ENCODE measurements around the gene TMC7.

The TMC7 gene

DNA sequence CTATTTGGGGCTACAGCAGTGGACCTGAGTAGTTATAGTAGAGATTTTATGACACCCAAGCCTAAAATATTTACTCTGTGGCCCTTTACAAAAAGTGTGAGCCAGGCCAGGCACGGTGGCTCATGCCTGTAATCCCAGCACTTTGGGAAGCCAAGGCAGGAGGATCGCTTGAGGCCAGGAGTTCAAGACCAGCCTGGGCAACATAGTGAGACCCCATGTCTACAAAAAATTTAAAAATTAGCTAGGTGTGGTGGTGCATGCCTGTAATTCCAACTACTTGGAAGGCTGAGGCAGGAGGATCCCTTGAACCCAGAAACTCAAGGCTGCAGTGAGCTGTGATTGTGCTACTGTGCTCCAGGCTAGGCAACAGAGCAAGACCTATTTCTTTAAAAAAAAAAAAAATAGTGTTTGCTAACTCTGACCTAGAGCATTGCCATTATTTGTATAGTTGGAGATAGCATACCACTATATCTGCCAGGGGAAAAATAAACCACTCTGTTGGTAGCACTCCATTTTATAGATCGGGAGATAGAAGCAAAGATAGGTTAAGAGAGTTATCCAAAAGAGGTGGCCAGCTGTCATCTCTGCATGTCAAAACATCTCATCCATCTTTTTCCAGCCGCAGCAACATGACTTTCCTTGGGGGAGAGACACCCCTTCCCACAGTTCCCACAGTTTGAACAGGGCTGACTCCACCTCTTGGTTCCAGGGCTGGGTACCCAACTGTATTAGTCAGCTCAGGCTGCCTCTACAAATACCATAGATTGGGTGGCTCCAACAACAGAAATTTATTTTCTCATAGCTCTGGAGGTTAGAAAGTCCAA, 127.0 kb downstream of the TMC7 start:
- H3K36me3 ChIP-seq (ENCODE audit: insufficient read depth, insufficient read length, low read length) = peaks cover 13% of the 10 kb centered on the region
- TF ChIP-seq ZNF274 (IDR thresholded peaks at IDR 0.05; ENCODE audit: low read depth, low read length) (no peak), SUZ12 (IDR thresholded peaks at IDR 0.05; ENCODE audit: extremely low read depth, insufficient read depth, insufficient read length) (no peak)
- peaks cover 11% of the 10 kb centered on the region for H3K4me1 ChIP-seq (ENCODE audit: insufficient read depth, insufficient read length)
- no peak for DNase-seq (ENCODE audit: low read depth, low spot score)
- no peaks in the 10 kb centered on the region; the same call in 1 of the 2 replicates for H3K9me3 ChIP-seq (ENCODE audit: insufficient read depth, low read length)
- peaks cover 3% of the 10 kb centered on the region for H3K27me3 ChIP-seq (ENCODE audit: insufficient read depth, insufficient read length)
- H3K9ac ChIP-seq (ENCODE audit: insufficient read length, low read depth) = no peak overlapping the region
- no peak overlapping the region for H3K4me3 ChIP-seq (ENCODE audit: insufficient read length, low read depth)

- H3K27me3 ChIP-seq (ENCODE audit: insufficient read depth, insufficient read length) = peaks cover 3% of the 10 kb centered on the region
- no peak overlapping the region for H3K4me3 ChIP-seq (ENCODE audit: insufficient read length, low read depth)
- no peaks in the 10 kb centered on the region; the same call in 1 of the 2 replicates for H3K9me3 ChIP-seq (ENCODE audit: insufficient read depth, low read length)
- H3K36me3 ChIP-seq (ENCODE audit: insufficient read depth, insufficient read length, low read length) = peaks cover 26% of the 10 kb centered on the region
- no peak overlapping the region for H3K9ac ChIP-seq (ENCODE audit: insufficient read length, low read depth)
- TF ChIP-seq SUZ12 (IDR thresholded peaks at IDR 0.05; ENCODE audit: extremely low read depth, insufficient read depth, insufficient read length) (no peak), ZNF274 (IDR thresholded peaks at IDR 0.05; ENCODE audit: low read depth, low read length) (no peak), YY1 (IDR thresholded peaks at IDR 0.05; ENCODE audit: insufficient read depth, insufficient read length) (no peak)
- no peak for DNase-seq (ENCODE audit: low read depth, low spot score)
- peaks cover 9% of the 10 kb centered on the region for H3K4me1 ChIP-seq (ENCODE audit: insufficient read depth, insufficient read length)
Measured at GRCh38 chr16:19112099-19112407, 128.3 kb downstream of the TMC7 start.
